NCI-H446 treated with DMSO at 0.1 percent for 48 hours (cell line): ENCODE measurements around the gene DNM3.
"Not testable (repeated sequence)": the region's sequence is repeated elsewhere in the genome, so short reads cannot be mapped to it uniquely, and the experiment has no call there.

ENCODE experiments used
- DNase-seq: peaks from one replicate; lab custom pipeline; 2025; lab: John Stamatoyannopoulos, UW

The DNM3 gene

GRCh38 chr1:172363852-172364251 is 522.6 kb downstream of the DNM3 start:
- DNase-seq: no peak

GRCh38 chr1:172371646-172372045 is 530.3 kb downstream of the DNM3 start:
- DNase-seq: not testable (repeated sequence)

- no peak for DNase-seq
These were observed 532.6 kb downstream of the DNM3 start for GRCh38 chr1:172373864-172374263.

- DNase-seq: no peak
These were observed 533.9 kb downstream of the DNM3 start for GRCh38 chr1:172375211-172375631.

GRCh38 chr1:172376431-172376830 is 535.1 kb downstream of the DNM3 start:
- no peak for DNase-seq

GRCh38 chr1:172377565-172377964 is 536.3 kb downstream of the DNM3 start:
- no peak for DNase-seq

GRCh38 chr1:172378109-172378760 is 536.9 kb downstream of the DNM3 start:
- DNase-seq: no peak

- no peak for DNase-seq
These were observed 539.3 kb downstream of the DNM3 start for GRCh38 chr1:172380441-172381244.

- DNase-seq: no peak
These were observed 540.6 kb downstream of the DNM3 start for GRCh38 chr1:172381946-172382345.

- DNase-seq: no peak
These were observed 541.1 kb downstream of the DNM3 start for GRCh38 chr1:172382406-172382805.

- DNase-seq: no peak
These were observed 541.7 kb downstream of the DNM3 start for GRCh38 chr1:172382990-172383389.

GRCh38 chr1:172383536-172383935 is 542.2 kb downstream of the DNM3 start:
- DNase-seq: no peak

GRCh38 chr1:172384656-172385055 is 543.4 kb downstream of the DNM3 start:
- no peak for DNase-seq

GRCh38 chr1:172386046-172386445 is 544.7 kb downstream of the DNM3 start:
- DNase-seq: no peak

GRCh38 chr1:172388490-172388889 is 547.2 kb downstream of the DNM3 start:
- no peak for DNase-seq

- DNase-seq: no peak
These were observed 549.0 kb downstream of the DNM3 start for GRCh38 chr1:172390301-172390682.

- DNase-seq: no peak
These were observed 549.6 kb downstream of the DNM3 start for GRCh38 chr1:172390683-172391551.

GRCh38 chr1:172391976-172392375 is 550.7 kb downstream of the DNM3 start:
- DNase-seq: no peak

- no peak for DNase-seq
These were observed 552.1 kb downstream of the DNM3 start for GRCh38 chr1:172393354-172393753.

- DNase-seq: no peak
These were observed 552.9 kb downstream of the DNM3 start for GRCh38 chr1:172394141-172394751.

- DNase-seq: no peak
These were observed 553.5 kb downstream of the DNM3 start for GRCh38 chr1:172394811-172395210.

- DNase-seq: no peak
These were observed 554.3 kb downstream of the DNM3 start for GRCh38 chr1:172395576-172395975.
